ENCODE results near the gene COQ8B. TPM values are rescaled to one million over a fixed set of nuclear protein-coding genes. Genes with fewer than 3 reads are reported as not detected.
A peak's percentile ranks its signal among the peaks of the same experiment; 100 is the strongest.
"Not testable (repeated sequence)": the region's sequence is repeated elsewhere in the genome, so short reads cannot be mapped to it uniquely, and the experiment has no call there.

The COQ8B gene
- total and polyA plus RNA-seq, 2 donors from 2014 or later: 45.8 to 55.3 TPM

GRCh38 chr19:40652303-40652702 is 64.4 kb downstream of the COQ8B start:
- H3K27ac ChIP-seq (ENCODE audit: low read depth in 2 of 2, low read length in 2 of 2); H3K36me3 ChIP-seq (ENCODE audit: control insufficient read depth in 2 of 3, insufficient read depth in 3 of 3, low read length in 3 of 3); H3K9me3 ChIP-seq (ENCODE audit: control insufficient read depth in 2 of 3, insufficient read depth in 1 of 3, low read length in 3 of 3); H3K4me3 ChIP-seq (ENCODE audit: low read length in 3 of 3); H3K9ac ChIP-seq (ENCODE audit: low read length in 3 of 3); FAIRE-seq; H3K4me1 ChIP-seq (ENCODE audit: control insufficient read depth in 2 of 3, insufficient read depth in 2 of 3, low read depth in 1 of 3, low read length in 3 of 3); intact Hi-C loops (cut with DNase I); H3K27me3 ChIP-seq (ENCODE audit: control insufficient read depth, insufficient read depth, low read length): not testable (repeated sequence)
- DNase-seq: peak in 1 of 5 donors; percentile 30

- Histone ChIP-seq H3K36me3 (ENCODE audit: control insufficient read depth in 2 of 3, insufficient read depth in 3 of 3, low read length in 3 of 3) (no peaks in the 10 kb centered on the region), H3K9ac (ENCODE audit: low read length in 3 of 3) (no peak overlapping the region), H3K9me3 (ENCODE audit: control insufficient read depth in 2 of 3, insufficient read depth in 1 of 3, low read length in 3 of 3) (no peaks in the 10 kb centered on the region), H3K4me3 (ENCODE audit: low read length in 3 of 3) (no peak overlapping the region), H3K27ac (ENCODE audit: low read depth in 2 of 2, low read length in 2 of 2) (no peak overlapping the region), H3K27me3 (ENCODE audit: control insufficient read depth, insufficient read depth, low read length) (no peaks in the 10 kb centered on the region), H3K4me1 (ENCODE audit: control insufficient read depth in 2 of 3, insufficient read depth in 2 of 3, low read depth in 1 of 3, low read length in 3 of 3) (peaks cover 0 to 3% (median 0%) of the 10 kb centered on the region in 3 donors)
- TF ChIP-seq CTCF (IDR thresholded peaks at IDR 0.05; ENCODE audit: borderline replicate concordance, extremely low read depth, insufficient read depth): no peak
- FAIRE-seq (no peak), DNase-seq (peak in 1 of 5 donors; percentile 37)
- intact Hi-C loops (cut with DNase I): no loop called here
Measured at GRCh38 chr19:40650749-40651305, 65.9 kb downstream of the COQ8B start.

GRCh38 chr19:40649903-40650675 is 66.6 kb downstream of the COQ8B start:
- H3K9ac ChIP-seq (ENCODE audit: low read length in 3 of 3); H3K36me3 ChIP-seq (ENCODE audit: control insufficient read depth in 2 of 3, insufficient read depth in 3 of 3, low read length in 3 of 3); FAIRE-seq; H3K4me1 ChIP-seq (ENCODE audit: control insufficient read depth in 2 of 3, insufficient read depth in 2 of 3, low read depth in 1 of 3, low read length in 3 of 3); intact Hi-C loops (cut with DNase I); H3K27ac ChIP-seq (ENCODE audit: low read depth in 2 of 2, low read length in 2 of 2); H3K27me3 ChIP-seq (ENCODE audit: control insufficient read depth, insufficient read depth, low read length); H3K4me3 ChIP-seq (ENCODE audit: low read length in 3 of 3); H3K9me3 ChIP-seq (ENCODE audit: control insufficient read depth in 2 of 3, insufficient read depth in 1 of 3, low read length in 3 of 3): not testable (repeated sequence)
- DNase-seq: peak in 1 of 5 donors; percentile 10

- peak overlapping the region in 1 of 3 donors; percentile 24 for H3K4me3 ChIP-seq (ENCODE audit: low read length in 3 of 3)
- no peaks in the 10 kb centered on the region for H3K36me3 ChIP-seq (ENCODE audit: control insufficient read depth in 2 of 3, insufficient read depth in 3 of 3, low read length in 3 of 3)
- peaks cover 0 to 3% (median 0%) of the 10 kb centered on the region in 3 donors for H3K4me1 ChIP-seq (ENCODE audit: control insufficient read depth in 2 of 3, insufficient read depth in 2 of 3, low read depth in 1 of 3, low read length in 3 of 3)
- FAIRE-seq (no peak), DNase-seq (peak in 1 of 5 donors; percentile 10)
- H3K27ac ChIP-seq (ENCODE audit: low read depth in 2 of 2, low read length in 2 of 2): peak overlapping the region; percentile 32 to 60
- intact Hi-C loops (cut with DNase I): no loop called here
- H3K9me3 ChIP-seq (ENCODE audit: control insufficient read depth in 2 of 3, insufficient read depth in 1 of 3, low read length in 3 of 3): no peaks in the 10 kb centered on the region
- no peaks in the 10 kb centered on the region for H3K27me3 ChIP-seq (ENCODE audit: control insufficient read depth, insufficient read depth, low read length)
- TF ChIP-seq CTCF (IDR thresholded peaks at IDR 0.05; ENCODE audit: borderline replicate concordance, extremely low read depth, insufficient read depth): no peak
- no peak overlapping the region for H3K9ac ChIP-seq (ENCODE audit: low read length in 3 of 3)
Measured at GRCh38 chr19:40646743-40647254, 69.9 kb downstream of the COQ8B start.
